Measurements from ENCODE around the gene ABHD4. TPM values are rescaled to one million over a fixed set of nuclear protein-coding genes. Genes with fewer than 3 reads are reported as not detected.

The ABHD4 gene
- total and polyA plus RNA-seq, 4 donors, result 9.0 to 32.9 (median 11.1) TPM

DNA sequence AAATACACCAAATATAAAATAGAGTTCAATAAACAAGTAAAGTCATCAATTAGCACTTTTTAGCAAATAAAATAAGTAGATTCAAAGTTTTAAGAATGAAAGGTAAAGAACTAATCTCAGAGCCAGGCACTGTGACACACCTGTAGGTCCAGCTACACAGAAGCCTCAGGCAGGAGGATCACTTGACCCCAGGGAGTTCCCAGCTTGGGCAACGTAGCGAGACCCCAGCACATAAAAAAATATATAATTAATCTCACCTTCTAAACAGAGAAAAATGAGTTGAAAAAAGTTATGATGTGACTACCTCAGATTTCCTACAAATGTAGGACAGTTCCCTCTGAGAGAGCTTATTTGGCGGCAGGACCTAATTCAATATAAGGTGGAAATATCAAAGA, 28.4 kb upstream of the ABHD4 start (continued):
- TF ChIP-seq, protein P1, sequence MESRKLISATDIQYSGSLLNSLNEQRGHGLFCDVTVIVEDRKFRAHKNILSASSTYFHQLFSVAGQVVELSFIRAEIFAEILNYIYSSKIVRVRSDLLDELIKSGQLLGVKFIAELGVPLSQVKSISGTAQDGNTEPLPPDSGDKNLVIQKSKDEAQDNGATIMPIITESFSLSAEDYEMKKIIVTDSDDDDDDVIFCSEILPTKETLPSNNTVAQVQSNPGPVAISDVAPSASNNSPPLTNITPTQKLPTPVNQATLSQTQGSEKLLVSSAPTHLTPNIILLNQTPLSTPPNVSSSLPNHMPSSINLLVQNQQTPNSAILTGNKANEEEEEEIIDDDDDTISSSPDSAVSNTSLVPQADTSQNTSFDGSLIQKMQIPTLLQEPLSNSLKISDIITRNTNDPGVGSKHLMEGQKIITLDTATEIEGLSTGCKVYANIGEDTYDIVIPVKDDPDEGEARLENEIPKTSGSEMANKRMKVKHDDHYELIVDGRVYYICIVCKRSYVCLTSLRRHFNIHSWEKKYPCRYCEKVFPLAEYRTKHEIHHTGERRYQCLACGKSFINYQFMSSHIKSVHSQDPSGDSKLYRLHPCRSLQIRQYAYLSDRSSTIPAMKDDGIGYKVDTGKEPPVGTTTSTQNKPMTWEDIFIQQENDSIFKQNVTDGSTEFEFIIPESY (IDR thresholded peaks at IDR 0.05), result no peak
- no peak for TF ChIP-seq JUND (IDR thresholded peaks at IDR 0.05)
- TF ChIP-seq, protein P2, sequence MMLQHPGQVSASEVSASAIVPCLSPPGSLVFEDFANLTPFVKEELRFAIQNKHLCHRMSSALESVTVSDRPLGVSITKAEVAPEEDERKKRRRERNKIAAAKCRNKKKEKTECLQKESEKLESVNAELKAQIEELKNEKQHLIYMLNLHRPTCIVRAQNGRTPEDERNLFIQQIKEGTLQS (IDR thresholded peaks at IDR 0.05), result no peak
- TF ChIP-seq, protein P3, sequence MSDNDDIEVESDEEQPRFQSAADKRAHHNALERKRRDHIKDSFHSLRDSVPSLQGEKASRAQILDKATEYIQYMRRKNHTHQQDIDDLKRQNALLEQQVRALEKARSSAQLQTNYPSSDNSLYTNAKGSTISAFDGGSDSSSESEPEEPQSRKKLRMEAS (IDR thresholded peaks at IDR 0.05), result no peak
- TF ChIP-seq RXRA (IDR thresholded peaks at IDR 0.05), result no peak

DNA sequence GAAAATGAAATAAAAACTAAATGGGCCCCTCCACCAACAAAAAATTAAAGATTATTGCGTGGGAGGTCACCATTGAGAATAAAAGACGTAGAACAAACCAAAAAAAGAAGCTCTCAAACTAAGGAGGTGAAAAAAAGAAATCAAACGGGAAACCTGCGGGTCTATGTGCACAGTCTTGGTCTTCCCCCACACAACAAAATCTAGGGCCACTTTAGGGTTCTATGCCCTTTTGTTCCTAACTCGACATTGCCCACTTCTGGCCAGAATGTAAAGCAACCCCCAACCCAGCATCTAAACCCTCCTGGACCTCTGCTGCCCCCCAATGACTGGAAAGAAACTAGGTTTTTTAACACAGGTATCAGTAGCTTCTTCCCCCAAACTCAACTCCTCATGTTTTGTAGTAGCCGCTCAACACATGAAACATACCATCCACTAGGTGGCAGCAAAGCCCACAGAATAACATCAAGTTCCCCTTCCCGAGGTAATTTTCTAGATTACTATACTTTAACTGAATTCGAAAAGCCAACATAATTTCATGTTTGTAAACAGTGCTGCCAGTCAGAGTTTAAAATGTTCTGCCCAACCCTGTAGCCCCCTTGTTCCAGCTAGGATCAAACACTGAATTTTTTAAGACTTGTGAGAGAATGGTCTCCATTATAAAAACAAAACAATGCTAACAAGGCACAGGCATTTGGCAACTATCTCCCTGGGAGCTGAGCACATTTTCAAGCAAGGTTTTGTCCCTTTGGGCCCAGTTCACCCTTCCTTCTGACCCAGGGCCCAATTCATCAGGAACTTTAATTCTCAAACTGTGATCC, 27.8 kb upstream of the ABHD4 start:
- Histone ChIP-seq H3K27me3 (ENCODE audit: control insufficient read depth in 4 of 4, insufficient read depth in 4 of 4, low read length in 3 of 4) (no peaks in the 10 kb centered on the region), H3K4me1 (ENCODE audit: control insufficient read depth in 4 of 4, insufficient read depth in 4 of 4, low read length in 3 of 4) (no peaks in the 10 kb centered on the region), H3K9me3 (ENCODE audit: control insufficient read depth in 4 of 4, low read length in 3 of 4) (no peaks in the 10 kb centered on the region), H3K4me3 (ENCODE audit: low read depth in 1 of 3, low read length in 3 of 3) (no peak overlapping the region), H3K9ac (ENCODE audit: low read depth in 1 of 2, low read length in 2 of 2) (peak overlapping the region in 1 of 2 donors; percentile 18), H3K36me3 (ENCODE audit: control insufficient read depth in 4 of 4, insufficient read depth in 3 of 4, low read depth in 1 of 4, low read length in 3 of 4) (peaks cover 7 to 48% (median 29%) of the 10 kb centered on the region in 4 donors), H3K27ac (ENCODE audit: low read depth in 1 of 2, low read length in 2 of 2) (no peak overlapping the region)
- TF ChIP-seq RAD21 (IDR thresholded peaks at IDR 0.05) (peak; percentile 93 to 94), HNF4G (IDR thresholded peaks at IDR 0.05) (no peak), RXRA (IDR thresholded peaks at IDR 0.05) (no peak), NR2F2 (IDR thresholded peaks at IDR 0.05) (no peak), SP1 (IDR thresholded peaks at IDR 0.05) (no peak), FOXA2 (IDR thresholded peaks at IDR 0.05) (no peak), JUND (IDR thresholded peaks at IDR 0.05) (no peak), HNF4A (conservative IDR thresholded peaks at IDR 0.05) (no peak), EGR1 (IDR thresholded peaks at IDR 0.05; ENCODE audit: low read depth in 2 of 2) (no peak), GABPA (IDR thresholded peaks at IDR 0.05 in 1 of 2, conservative IDR thresholded peaks at IDR 0.05 in 1 of 2) (peak in 1 of 2 donors; percentile 10), YY1 (IDR thresholded peaks at IDR 0.05) (no peak), FOXA1 (IDR thresholded peaks at IDR 0.05) (no peak), TAF1 (conservative IDR thresholded peaks at IDR 0.05) (no peak)
- TF ChIP-seq, protein P2 (IDR thresholded peaks at IDR 0.05), result no peak
- TF ChIP-seq, protein P4, sequence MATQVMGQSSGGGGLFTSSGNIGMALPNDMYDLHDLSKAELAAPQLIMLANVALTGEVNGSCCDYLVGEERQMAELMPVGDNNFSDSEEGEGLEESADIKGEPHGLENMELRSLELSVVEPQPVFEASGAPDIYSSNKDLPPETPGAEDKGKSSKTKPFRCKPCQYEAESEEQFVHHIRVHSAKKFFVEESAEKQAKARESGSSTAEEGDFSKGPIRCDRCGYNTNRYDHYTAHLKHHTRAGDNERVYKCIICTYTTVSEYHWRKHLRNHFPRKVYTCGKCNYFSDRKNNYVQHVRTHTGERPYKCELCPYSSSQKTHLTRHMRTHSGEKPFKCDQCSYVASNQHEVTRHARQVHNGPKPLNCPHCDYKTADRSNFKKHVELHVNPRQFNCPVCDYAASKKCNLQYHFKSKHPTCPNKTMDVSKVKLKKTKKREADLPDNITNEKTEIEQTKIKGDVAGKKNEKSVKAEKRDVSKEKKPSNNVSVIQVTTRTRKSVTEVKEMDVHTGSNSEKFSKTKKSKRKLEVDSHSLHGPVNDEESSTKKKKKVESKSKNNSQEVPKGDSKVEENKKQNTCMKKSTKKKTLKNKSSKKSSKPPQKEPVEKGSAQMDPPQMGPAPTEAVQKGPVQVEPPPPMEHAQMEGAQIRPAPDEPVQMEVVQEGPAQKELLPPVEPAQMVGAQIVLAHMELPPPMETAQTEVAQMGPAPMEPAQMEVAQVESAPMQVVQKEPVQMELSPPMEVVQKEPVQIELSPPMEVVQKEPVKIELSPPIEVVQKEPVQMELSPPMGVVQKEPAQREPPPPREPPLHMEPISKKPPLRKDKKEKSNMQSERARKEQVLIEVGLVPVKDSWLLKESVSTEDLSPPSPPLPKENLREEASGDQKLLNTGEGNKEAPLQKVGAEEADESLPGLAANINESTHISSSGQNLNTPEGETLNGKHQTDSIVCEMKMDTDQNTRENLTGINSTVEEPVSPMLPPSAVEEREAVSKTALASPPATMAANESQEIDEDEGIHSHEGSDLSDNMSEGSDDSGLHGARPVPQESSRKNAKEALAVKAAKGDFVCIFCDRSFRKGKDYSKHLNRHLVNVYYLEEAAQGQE (IDR thresholded peaks at IDR 0.05), result no peak
- TF ChIP-seq, protein P3 (IDR thresholded peaks at IDR 0.05), result peak; percentile 20
- TF ChIP-seq, protein P1 (IDR thresholded peaks at IDR 0.05), result no peak
- TF ChIP-seq, protein P5, sequence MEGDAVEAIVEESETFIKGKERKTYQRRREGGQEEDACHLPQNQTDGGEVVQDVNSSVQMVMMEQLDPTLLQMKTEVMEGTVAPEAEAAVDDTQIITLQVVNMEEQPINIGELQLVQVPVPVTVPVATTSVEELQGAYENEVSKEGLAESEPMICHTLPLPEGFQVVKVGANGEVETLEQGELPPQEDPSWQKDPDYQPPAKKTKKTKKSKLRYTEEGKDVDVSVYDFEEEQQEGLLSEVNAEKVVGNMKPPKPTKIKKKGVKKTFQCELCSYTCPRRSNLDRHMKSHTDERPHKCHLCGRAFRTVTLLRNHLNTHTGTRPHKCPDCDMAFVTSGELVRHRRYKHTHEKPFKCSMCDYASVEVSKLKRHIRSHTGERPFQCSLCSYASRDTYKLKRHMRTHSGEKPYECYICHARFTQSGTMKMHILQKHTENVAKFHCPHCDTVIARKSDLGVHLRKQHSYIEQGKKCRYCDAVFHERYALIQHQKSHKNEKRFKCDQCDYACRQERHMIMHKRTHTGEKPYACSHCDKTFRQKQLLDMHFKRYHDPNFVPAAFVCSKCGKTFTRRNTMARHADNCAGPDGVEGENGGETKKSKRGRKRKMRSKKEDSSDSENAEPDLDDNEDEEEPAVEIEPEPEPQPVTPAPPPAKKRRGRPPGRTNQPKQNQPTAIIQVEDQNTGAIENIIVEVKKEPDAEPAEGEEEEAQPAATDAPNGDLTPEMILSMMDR (IDR thresholded peaks at IDR 0.05; ENCODE audit: low read depth, low read length, missing input control), result peak; percentile 91
- peak; percentile 77 for DNase-seq (ENCODE audit: low spot score)
- WGBS, result 25% methylated on average over 8 of the region's 8 CpGs

Data from liver (tissue), 9 donors.